GM23338 (cell line): Measurements from ENCODE around the gene RGS21. TPM values are rescaled to one million over a fixed set of nuclear protein-coding genes. Genes with fewer than 3 reads are reported as not detected.

Source experiments
- ATAC-seq: fragments of 200-7000 bp; cut with Tn5 transposase; 3 replicates; pipeline ENCODE4 v1.9.1; 2020
- DNase-seq: peaks from one replicate; pipeline ENCODE4 v3.0.0-alpha.2; 2015; ENCODE audit warnings: low spot score
- H2AFZ ChIP-seq: fragments of 200-600 bp; sonication (generic); 2 replicates; pipeline ENCODE4 v1.8.0; 2016; ENCODE audit warnings: antibody characterized with exemption, mild to moderate bottlenecking, moderate library complexity
- H3F3A ChIP-seq: fragments of 200-600 bp; sonication (generic); replicated peaks from 2 replicates; pipeline ENCODE4 v1.8.0; 2017; ENCODE audit warnings: antibody characterized with exemption, mixed run types, low read depth
- H3K27ac ChIP-seq: fragments of 200-600 bp; sonication (generic); 2 replicates; pipeline ENCODE4 v1.6.1; 2016; ENCODE audit warnings: low read depth
- H3K27me3 ChIP-seq: fragments of 200-600 bp; sonication (generic); 2 replicates; pipeline ENCODE4 v1.8.0; 2016; ENCODE audit warnings: mild to moderate bottlenecking, mixed run types, moderate library complexity; ENCODE audit not compliant: insufficient read depth
- H3K36me3 ChIP-seq: fragments of 200-600 bp; sonication (generic); 2 replicates; pipeline ENCODE4 v1.8.0; 2016; ENCODE audit warnings: mild to moderate bottlenecking; ENCODE audit not compliant: insufficient read depth
- H3K4me1 ChIP-seq: fragments of 200-600 bp; sonication (generic); 2 replicates; pipeline ENCODE4 v1.8.0; 2016; ENCODE audit warnings: mild to moderate bottlenecking, moderate library complexity; ENCODE audit not compliant: insufficient read depth
- H3K4me2 ChIP-seq: fragments of 200-600 bp; sonication (generic); 2 replicates; pipeline ENCODE4 v1.7.1; 2017; ENCODE audit warnings: mixed run types
- H3K4me3 ChIP-seq: fragments of 200-600 bp; sonication (generic); 2 replicates; pipeline ENCODE4 v1.6.1; 2016; ENCODE audit warnings: mixed run types
- H3K79me2 ChIP-seq: fragments of 200-600 bp; sonication (generic); replicated peaks from 2 replicates; pipeline ENCODE4 v1.8.0; 2017; ENCODE audit warnings: mild to moderate bottlenecking; ENCODE audit not compliant: insufficient read depth
- H3K9me2 ChIP-seq: fragments of 200-600 bp; sonication (generic); 2 replicates; pipeline ENCODE4 v1.8.0; 2017; ENCODE audit not compliant: insufficient read depth
- H4K20me1 ChIP-seq: fragments of 200-600 bp; sonication (generic); replicated peaks from 2 replicates; pipeline ENCODE4 v1.8.0; 2017; ENCODE audit warnings: mild to moderate bottlenecking; ENCODE audit not compliant: insufficient read depth
- H3K27ac Mint-ChIP-seq: 2 replicates; pipeline ENCODE4 v1.8.0; 2020; ENCODE audit warnings: inconsistent platforms, mild to moderate bottlenecking, moderate library complexity, mixed read lengths
- H3K27me3 Mint-ChIP-seq: 3 replicates; pipeline ENCODE4 v1.8.0; 2022; ENCODE audit warnings: low read depth, mild to moderate bottlenecking, moderate library complexity, mixed read lengths, inconsistent platforms; ENCODE audit not compliant: insufficient read depth, poor library complexity
- H3K36me3 Mint-ChIP-seq: 3 replicates; pipeline ENCODE4 v1.8.0; 2021; ENCODE audit warnings: low read depth, mild to moderate bottlenecking, inconsistent platforms, moderate library complexity, mixed read lengths
- H3K4me1 Mint-ChIP-seq: 3 replicates; pipeline ENCODE4 v1.8.0; 2020; ENCODE audit warnings: mild to moderate bottlenecking, inconsistent platforms, mixed read lengths
- H3K4me3 Mint-ChIP-seq: 3 replicates; pipeline ENCODE4 v1.8.0; 2021; ENCODE audit warnings: moderate library complexity, mild to moderate bottlenecking, inconsistent platforms, mixed read lengths
- H3K9me3 Mint-ChIP-seq: 3 replicates; pipeline ENCODE4 v1.8.0; 2020; ENCODE audit warnings: moderate library complexity, mild to moderate bottlenecking, inconsistent platforms, mixed read lengths
- ETS1 ChIP-seq: IDR thresholded peaks from 2 replicates; pipeline ENCODE4 v1.6.1; 2016; ENCODE audit warnings: antibody characterized with exemption
- EZH2 ChIP-seq: fragments of 200-600 bp; sonication (generic); IDR thresholded peaks from one replicate; pipeline ENCODE4 v1.8.0; 2017; ENCODE audit warnings: antibody characterized with exemption, mild to moderate bottlenecking, low read depth; ENCODE audit not compliant: unreplicated experiment
- EZH2phosphoT487 ChIP-seq: fragments of 200-600 bp; sonication (generic); IDR thresholded peaks from one replicate; pipeline ENCODE4 v1.8.1; 2018; ENCODE audit warnings: antibody characterized with exemption; ENCODE audit not compliant: unreplicated experiment
- JUNB ChIP-seq: IDR thresholded peaks from one replicate; pipeline ENCODE4 v1.6.1; 2016; ENCODE audit warnings: antibody characterized with exemption; ENCODE audit not compliant: unreplicated experiment
- NANOG ChIP-seq: IDR thresholded peaks from 2 replicates; pipeline ENCODE4 v1.6.1; 2016; ENCODE audit warnings: antibody characterized with exemption, borderline replicate concordance
- POLR2AphosphoS5 ChIP-seq: IDR thresholded peaks from 2 replicates; pipeline ENCODE4 v1.6.1; 2016; ENCODE audit warnings: antibody characterized with exemption, low read depth
- STAT1 ChIP-seq: IDR thresholded peaks from one replicate; pipeline ENCODE4 v1.6.1; 2016; ENCODE audit warnings: antibody characterized with exemption; ENCODE audit not compliant: unreplicated experiment
- ZNF114 ChIP-seq: fragments of 250-450 bp; sonication (Bioruptor Pico); IDR thresholded peaks from 2 replicates; pipeline ENCODE4 v1.5.0; 2020; ENCODE audit warnings: mild to moderate bottlenecking, moderate library complexity
- ZNF331 ChIP-seq: fragments of 250-450 bp; sonication (Bioruptor Pico); IDR thresholded peaks from 2 replicates; pipeline ENCODE4 v1.5.0; 2020; ENCODE audit warnings: low read depth, mild to moderate bottlenecking, moderate library complexity
- polyA plus RNA-seq: library from polyadenylated mRNA; unstranded; fragments of >200 nt; fragmentation: Nextera tagmentation; extraction: Ambion mirVana; gene quantifications from 2 replicates; pipeline ENCODE4 v1.2.1, GENCODE V29; 2016
- total RNA-seq: library from RNA; depleted of rRNA; stranded (reverse); fragments of >200 nt; shearing (Covaris generic); gene quantifications from 2 replicates; pipeline ENCODE4 v1.2.3, GENCODE V29; 2014
- TF ChIP-seq, protein P1 (sequence below): fragments of 250-450 bp; sonication (Bioruptor Pico); IDR thresholded peaks from 2 replicates; pipeline ENCODE4 v1.5.0; 2020; ENCODE audit warnings: mild to moderate bottlenecking, moderate library complexity

The RGS21 gene
- total and polyA plus RNA-seq, 2 experiments from 2014 or later = not detected

GRCh38 chr1:192395211-192395610, 78.4 kb downstream of the RGS21 start (continued):
- TF ChIP-seq, protein P1, sequence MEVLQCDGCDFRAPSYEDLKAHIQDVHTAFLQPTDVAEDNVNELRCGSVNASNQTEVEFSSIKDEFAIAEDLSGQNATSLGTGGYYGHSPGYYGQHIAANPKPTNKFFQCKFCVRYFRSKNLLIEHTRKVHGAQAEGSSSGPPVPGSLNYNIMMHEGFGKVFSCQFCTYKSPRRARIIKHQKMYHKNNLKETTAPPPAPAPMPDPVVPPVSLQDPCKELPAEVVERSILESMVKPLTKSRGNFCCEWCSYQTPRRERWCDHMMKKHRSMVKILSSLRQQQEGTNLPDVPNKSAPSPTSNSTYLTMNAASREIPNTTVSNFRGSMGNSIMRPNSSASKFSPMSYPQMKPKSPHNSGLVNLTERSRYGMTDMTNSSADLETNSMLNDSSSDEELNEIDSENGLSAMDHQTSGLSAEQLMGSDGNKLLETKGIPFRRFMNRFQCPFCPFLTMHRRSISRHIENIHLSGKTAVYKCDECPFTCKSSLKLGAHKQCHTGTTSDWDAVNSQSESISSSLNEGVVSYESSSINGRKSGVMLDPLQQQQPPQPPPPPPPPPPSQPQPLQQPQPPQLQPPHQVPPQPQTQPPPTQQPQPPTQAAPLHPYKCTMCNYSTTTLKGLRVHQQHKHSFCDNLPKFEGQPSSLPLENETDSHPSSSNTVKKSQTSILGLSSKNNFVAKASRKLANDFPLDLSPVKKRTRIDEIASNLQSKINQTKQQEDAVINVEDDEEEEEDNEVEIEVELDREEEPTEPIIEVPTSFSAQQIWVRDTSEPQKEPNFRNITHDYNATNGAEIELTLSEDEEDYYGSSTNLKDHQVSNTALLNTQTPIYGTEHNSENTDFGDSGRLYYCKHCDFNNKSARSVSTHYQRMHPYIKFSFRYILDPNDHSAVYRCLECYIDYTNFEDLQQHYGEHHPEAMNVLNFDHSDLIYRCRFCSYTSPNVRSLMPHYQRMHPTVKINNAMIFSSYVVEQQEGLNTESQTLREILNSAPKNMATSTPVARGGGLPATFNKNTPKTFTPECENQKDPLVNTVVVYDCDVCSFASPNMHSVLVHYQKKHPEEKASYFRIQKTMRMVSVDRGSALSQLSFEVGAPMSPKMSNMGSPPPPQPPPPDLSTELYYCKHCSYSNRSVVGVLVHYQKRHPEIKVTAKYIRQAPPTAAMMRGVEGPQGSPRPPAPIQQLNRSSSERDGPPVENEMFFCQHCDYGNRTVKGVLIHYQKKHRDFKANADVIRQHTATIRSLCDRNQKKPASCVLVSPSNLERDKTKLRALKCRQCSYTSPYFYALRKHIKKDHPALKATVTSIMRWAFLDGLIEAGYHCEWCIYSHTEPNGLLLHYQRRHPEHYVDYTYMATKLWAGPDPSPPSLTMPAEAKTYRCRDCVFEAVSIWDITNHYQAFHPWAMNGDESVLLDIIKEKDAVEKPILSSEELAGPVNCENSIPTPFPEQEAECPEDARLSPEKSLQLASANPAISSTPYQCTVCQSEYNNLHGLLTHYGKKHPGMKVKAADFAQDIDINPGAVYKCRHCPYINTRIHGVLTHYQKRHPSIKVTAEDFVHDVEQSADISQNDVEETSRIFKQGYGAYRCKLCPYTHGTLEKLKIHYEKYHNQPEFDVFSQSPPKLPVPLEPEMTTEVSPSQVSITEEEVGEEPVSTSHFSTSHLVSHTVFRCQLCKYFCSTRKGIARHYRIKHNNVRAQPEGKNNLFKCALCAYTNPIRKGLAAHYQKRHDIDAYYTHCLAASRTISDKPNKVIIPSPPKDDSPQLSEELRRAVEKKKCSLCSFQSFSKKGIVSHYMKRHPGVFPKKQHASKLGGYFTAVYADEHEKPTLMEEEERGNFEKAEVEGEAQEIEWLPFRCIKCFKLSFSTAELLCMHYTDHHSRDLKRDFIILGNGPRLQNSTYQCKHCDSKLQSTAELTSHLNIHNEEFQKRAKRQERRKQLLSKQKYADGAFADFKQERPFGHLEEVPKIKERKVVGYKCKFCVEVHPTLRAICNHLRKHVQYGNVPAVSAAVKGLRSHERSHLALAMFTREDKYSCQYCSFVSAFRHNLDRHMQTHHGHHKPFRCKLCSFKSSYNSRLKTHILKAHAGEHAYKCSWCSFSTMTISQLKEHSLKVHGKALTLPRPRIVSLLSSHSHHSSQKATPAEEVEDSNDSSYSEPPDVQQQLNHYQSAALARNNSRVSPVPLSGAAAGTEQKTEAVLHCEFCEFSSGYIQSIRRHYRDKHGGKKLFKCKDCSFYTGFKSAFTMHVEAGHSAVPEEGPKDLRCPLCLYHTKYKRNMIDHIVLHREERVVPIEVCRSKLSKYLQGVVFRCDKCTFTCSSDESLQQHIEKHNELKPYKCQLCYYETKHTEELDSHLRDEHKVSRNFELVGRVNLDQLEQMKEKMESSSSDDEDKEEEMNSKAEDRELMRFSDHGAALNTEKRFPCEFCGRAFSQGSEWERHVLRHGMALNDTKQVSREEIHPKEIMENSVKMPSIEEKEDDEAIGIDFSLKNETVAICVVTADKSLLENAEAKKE (CRISPR knock-in tag) = no peak
- no peak for TF ChIP-seq ZNF331
- no peak for TF ChIP-seq JUNB

DNA sequence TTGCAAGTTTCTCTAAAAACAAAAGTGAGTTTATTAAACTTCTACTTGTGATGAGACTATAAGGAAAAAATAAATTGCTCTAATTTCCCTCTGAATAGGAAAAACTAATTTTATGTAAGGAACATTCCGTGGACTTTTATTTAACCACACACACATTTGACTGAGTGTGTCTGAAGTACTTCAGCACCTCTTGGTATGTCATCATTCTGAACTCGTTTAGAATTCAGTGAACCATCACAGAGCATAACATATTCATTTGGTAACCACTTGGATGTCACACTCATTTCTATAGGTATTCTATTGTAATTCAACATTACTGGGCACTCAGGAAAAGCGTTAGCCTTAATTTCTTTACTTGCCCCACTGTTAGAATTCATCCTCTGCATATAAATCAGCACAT, 79.1 kb downstream of the RGS21 start:
- no peaks in the 10 kb centered on the region for H3K27me3 ChIP-seq
- H3K79me2 ChIP-seq = no peaks in the 10 kb centered on the region
- H3K27ac Mint-ChIP-seq = no peak overlapping the region
- H3K4me1 Mint-ChIP-seq = peaks cover 2% of the 10 kb centered on the region; the same call in 2 of the 3 replicates
- H4K20me1 ChIP-seq = no peaks in the 10 kb centered on the region
- no peaks in the 10 kb centered on the region for H3K9me2 ChIP-seq
- H3K4me3 ChIP-seq = no peak overlapping the region
- DNase-seq (no peak), ATAC-seq (no peak)
- H3K27ac ChIP-seq = no peak overlapping the region
- H3K36me3 Mint-ChIP-seq = no peaks in the 10 kb centered on the region
- H3K9me3 Mint-ChIP-seq = no peaks in the 10 kb centered on the region
- no peaks in the 10 kb centered on the region for H3K36me3 ChIP-seq
- no peak overlapping the region for H2AFZ ChIP-seq
- no peaks in the 10 kb centered on the region for H3K27me3 Mint-ChIP-seq
- H3F3A ChIP-seq = no peaks in the 10 kb centered on the region
- no peak overlapping the region for H3K4me2 ChIP-seq
- H3K4me3 Mint-ChIP-seq = no peak overlapping the region
- no peaks in the 10 kb centered on the region for H3K4me1 ChIP-seq
- TF ChIP-seq JUNB (no peak), NANOG (no peak), ETS1 (no peak), EZH2phosphoT487 (no peak), EZH2 (no peak), STAT1 (no peak), ZNF114 (no peak), POLR2AphosphoS5 (no peak)
- TF ChIP-seq, protein P1 (CRISPR knock-in tag) = no peak
